NCI-H2081 treated with DMSO at 0.1 percent for 48 hours (cell line): ENCODE results near the gene ADGRB2.

ENCODE experiments used
- DNase-seq: peaks from one replicate; lab custom pipeline; 2025; lab: John Stamatoyannopoulos, UW

ADGRB2 gene

DNA sequence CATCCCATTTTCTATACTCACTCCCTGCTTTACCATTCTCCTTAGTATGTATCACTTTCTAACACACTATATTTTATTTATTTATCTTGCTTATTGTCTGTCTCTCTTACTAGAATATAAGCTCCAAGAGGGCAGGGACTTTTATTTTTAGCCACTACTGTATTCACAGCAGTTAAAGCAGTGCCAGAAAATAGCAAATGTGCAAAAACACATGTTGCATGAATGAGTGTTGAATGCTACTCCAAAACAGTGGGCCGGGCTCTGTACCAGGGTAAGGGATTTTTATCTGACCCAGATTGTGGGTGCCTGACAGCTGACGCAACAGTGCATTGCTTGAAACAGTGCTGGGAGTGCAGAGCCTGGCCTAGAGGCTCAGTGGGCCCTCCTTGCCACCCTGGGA is 85.0 kb downstream of the ADGRB2 start:
- no peak for DNase-seq

DNA sequence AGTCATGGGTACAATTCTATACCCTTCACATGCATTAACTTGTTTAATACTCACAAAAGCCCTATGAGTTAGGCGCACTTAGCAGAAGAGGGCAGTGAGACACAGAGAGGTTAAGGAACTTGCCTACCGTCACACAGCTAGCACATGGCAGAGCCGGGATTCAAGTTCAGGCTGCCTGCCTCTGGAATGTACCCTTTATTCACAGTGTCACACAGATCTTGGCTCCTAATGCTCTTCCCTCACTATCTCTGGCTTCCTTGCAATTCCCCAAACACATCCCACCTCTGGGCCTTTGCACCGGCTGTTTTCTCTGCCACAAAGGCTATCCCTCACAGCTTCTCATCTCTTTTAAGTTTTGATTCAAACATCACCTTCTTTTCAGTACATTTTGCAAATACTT is 85.5 kb downstream of the ADGRB2 start:
- no peak for DNase-seq

DNA sequence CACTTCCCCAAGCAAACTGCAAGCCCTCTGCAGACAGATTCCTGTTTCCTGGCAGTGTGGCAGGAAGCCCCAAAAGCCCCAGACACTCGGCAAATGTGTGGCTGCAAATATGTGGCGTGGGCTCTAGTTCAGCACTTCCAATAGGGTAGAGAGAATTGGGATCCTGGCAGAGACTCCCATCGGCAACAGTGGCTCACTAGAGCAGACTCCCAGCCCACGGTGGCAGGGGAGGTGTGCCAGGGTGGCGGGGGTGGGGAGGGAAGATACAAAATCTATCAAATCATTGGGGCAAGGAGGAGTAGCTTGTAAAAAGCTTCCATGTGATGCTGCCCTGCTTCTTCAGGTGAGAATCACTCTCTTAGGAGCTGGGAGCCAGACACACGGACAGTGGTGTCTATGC is 86.2 kb downstream of the ADGRB2 start:
- DNase-seq = no peak

DNA sequence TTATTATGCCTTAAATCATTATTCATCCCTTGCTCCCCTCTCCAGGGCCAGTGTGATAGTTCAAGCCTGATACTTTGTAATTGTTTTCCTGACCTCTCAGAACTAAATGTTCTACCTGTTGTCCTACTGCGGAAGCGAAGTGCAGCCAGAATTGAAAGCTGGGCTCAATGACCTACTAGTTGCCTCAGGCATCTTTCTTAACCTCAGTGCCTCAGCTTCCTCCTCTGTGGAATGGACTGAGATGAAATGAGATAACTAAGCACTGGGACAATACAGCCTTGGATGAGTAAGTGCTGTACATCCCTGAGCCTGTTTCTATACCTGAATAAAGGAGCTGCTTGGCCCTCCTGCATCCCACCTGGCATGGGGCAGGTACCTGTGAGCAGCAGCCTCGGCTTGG is 86.7 kb downstream of the ADGRB2 start:
- DNase-seq = no peak
